Measurements from ENCODE around the gene ZMYND11.
"Not testable (repeated sequence)": the region's sequence is repeated elsewhere in the genome, so short reads cannot be mapped to it uniquely, and the experiment has no call there.

ZMYND11 gene

DNA sequence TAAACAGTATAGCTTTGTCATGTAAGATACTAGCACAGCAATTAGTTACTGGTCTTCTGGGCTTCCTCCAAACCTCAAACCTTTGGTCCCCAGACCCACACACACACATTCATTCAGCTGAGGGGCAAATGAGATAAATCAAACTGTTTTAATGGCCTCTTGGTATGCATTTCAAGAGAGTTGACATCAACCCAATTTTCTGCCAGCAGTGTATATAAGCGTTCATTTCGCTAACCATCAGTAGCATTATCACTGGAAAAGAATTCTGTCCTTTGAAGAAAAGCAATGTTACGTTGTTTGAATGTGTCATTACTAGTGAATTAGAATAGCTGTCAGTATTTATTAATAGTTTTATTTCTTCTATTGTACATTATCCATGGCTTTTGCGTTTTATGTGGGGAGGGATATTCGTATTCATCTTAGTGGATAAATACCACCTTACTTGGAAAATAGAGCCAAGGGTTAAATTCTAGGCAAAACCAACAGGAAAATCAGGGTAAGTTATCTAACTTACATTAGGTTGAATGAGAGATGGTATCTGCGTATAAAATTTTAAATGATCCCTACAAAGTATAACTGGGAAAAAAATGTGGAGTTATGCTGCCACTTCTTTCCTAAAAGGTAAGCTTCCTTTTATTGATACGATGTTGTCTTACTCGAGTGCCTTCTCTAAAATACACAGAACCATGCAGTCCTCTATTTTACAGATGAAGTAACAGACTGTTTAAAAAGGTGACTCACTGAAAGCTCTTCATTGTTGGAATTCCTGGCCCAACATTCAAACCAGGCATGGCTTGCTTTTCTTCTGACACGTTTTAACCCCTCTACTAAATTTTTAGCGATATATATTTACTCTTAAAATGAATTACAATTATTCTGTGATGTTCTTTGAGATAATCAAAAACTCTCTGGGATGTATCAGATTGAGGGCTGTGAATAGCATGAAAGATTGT, 2.0 kb upstream of the ZMYND11 start:
- no peak for DNase-seq (ENCODE audit: low spot score)

DNA sequence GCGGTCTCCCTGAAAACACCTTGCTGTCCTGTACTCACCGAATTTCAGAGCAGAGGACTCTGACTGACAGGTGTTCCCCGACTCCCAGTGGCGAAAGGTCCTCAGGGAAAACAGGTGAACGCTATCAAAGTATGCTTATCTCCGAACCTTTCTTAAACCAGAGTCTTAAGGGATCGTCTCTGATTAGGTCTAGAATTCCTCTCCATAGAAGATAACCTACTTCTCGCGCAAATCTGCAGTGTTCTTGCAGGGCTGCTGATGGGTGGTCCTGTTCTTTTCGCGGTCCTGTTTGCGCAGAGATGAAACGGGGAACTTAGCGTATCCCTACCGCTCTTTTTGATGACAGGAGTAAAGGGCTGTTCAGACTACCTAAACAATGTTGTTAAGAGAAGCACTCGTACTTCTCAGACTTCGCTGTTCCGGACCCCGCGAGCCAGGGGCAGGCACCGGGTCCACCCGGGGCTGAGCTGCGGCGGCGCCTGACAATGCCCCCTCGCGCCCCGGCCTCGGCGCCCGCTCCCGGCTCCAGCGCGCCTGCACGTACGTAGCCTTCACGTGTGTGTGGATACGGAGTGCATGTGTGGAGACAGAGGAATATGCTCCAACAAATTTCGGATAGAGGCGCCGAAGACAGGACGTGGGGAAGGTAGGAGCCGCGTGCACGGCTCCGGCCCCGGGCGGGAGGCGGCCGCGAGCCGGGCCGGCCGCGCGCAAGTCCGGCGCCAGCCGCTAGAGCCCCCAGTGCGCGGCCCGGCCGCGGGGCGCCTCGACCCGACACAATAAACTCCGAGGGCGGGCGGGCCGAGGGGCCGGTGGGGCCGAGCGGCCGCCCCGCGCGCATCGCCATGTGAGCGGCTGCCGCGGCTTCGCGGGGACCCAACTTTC, 766 bp upstream of the ZMYND11 start:
- peak; percentile 13 for DNase-seq (ENCODE audit: low spot score)

DNA sequence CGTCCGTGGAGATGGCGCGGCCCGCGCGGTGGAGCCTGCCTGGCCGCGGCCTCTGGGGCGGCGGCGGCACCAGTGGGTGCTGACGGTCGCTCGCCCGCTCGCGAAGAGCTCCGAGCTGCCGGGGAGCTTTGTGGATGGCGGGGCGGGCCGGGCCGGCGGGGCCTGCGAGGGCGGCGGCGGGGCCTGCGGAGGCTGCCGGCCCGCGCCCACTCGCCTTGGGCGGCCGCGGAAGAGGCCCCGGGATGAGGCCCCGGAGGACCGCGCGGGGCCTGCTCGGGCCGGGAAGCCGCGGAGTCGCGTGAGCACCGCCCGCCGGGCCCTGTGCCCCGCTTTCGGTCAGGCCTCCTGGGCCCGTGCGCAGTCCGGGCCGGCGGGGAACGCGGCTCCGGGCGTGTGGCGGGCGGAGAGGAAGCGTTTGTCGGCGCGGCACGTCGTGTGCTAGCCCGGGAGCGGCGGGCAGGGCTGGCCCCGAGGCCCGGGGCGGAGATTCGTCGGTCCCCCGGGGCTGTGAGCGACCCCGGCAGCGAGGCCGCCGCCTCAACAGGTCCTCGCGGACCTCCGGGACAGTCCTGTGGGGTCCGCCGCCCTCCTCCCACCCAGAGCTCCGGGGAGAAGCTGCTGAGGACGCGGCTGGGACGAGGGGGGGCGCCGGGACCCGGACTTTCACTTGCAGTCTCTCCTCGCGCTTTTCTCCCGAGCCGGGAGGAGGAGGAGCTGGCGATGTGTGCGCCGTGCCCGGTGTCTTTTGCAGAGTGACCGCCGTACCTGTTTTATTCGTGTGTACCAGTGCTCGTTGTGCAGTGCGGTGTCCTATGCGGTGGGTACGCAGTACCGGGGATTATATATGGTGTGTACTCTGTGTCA, 578 bp downstream of the ZMYND11 start:
- peak; percentile 52 for DNase-seq (ENCODE audit: low spot score)

DNA sequence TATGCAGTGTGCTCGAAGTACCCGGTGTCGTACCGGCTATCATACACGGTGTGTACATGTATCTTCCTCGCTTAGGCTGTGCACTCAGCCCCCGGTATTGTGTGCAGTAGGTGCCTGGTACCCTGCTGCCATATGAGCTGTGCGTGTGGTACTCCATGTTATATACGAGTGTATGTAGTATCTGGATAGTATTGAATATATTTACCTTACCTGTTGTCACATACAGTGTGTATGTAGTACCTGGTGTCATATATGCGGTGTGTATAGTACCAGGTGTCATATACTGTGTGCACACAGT, 1.2 kb downstream of the ZMYND11 start:
- no peak for DNase-seq (ENCODE audit: low spot score)

DNA sequence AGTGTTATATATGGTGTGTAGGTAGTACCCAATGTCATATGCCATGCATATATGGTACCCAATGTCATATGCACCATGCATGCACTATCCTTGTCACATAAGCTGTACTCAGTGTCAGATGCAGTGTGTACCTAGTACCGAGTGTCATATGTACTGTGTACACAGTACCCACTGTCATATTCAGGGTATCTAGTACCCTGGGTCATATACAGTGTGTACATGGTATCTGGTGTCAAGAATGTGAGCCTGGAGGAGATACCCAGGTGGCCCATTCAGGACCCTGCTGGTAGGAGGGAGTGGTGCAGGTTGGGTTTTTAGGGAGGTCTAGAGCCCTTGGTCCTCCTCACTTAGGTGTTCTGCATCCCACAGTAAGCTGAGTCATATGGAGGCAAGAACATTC, 1.8 kb downstream of the ZMYND11 start:
- DNase-seq (ENCODE audit: low spot score) = peak; percentile 48

DNA sequence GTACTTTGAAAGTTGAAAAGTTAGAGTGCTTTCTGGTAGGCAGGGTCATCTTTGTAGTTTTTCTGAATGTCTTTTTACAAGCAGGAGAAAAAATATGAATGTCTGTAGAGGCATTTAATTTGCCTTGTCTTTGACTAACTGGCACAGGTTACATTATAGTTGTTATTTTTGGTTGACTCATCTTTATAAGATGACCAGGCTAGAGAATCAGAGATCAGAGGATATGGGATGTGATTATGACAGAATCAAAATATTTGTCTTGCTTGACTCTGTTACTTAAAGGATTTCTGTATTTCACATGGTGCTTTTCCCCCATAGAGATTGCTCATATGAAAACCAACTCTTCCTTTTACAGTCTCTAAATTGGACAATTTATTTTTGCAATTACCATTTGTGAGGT, 2.4 kb downstream of the ZMYND11 start:
- DNase-seq (ENCODE audit: low spot score) = no peak

DNA sequence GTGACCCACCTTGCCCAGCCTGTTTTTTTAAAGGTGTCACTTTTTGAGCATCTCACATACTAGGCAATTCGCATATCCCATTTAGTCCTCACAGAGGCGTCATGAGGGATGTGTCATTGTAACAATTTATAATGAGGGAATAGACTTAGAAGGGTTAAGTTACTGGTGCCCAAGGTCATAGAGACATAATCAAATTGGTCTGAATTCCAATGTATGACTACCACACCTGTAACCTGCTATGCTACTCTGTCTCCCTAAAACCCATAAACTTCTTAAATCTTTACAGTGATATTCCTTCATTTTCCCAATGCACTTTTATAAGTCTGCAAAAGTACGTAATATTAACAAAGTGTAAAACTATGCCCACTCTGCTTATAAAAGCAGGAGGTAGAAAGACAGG, 7.1 kb downstream of the ZMYND11 start:
- DNase-seq (ENCODE audit: low spot score) = no peak

DNA sequence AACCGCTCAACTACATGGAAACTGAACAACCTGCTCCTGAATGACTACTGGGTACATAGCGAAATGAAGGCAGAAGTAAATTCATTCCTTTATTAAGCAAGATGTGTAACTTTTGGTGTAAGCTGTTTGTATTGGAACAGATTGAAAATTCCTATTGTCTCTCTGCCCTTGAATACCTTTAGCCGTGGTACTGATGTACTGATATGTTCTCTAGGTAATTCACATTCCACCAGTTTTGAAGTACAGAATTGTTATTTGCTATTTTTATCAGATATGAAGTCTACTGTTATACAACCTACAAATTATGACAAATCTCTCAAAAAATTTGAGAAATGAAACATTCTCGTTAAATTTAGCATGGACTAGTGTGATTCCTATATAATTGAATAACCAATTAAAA, 17.7 kb downstream of the ZMYND11 start:
- DNase-seq (ENCODE audit: low spot score) = no peak

DNA sequence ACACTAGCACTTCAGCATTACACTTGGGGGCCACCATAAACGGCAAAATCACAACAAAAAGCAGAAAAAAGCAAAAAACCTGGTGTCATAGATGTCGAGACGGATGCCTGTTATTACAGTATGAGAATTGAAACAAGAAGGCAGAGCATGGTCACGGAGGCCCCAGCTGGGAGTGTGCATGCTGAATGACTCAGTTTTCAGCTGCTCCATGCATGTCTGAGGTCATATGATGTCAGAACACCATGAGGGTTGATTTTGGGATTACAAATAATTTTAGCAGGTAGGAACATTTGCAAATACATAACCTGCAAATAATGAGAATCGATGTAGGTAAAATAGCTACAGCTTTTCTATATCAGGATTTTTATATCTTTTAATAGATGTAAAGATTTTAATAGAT, 19.1 kb downstream of the ZMYND11 start:
- DNase-seq (ENCODE audit: low spot score) = no peak

DNA sequence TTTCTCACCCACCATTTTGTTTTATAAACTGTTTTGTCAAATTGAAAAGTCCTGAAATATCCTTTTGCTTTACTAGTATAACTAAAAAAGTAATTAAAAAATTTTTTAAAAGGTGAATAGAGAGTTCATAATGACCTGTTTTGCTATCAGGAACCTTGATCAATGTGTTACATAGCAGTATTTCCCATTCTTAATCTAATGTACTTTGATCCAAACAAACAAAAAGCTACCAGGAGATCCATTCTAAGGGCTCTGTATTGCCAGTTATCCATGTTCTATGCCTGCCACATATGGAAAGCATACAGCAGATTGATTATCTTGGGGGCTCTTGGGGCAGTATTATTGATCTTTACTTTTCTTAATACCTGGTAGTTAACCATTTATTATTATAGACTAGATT, 32.1 kb downstream of the ZMYND11 start:
- DNase-seq (ENCODE audit: low spot score) = no peak

DNA sequence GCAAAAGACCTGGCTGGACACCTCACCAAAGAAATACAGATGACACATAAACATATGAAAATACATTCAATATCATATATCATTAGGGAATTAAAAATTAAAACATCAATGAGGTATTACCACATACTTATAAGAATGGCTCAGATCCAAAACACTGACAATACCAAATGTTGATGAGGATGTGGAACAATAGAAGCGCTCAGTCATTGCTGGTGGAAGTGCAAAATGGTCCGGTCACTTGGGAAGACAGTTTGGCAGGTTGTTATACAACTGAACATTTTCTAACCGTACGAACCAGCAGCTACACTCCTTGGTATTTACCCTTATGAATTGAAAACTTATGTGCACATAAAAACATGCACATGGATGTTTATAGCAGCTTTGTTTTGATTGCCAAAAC, 38.5 kb downstream of the ZMYND11 start:
- no peak for DNase-seq (ENCODE audit: low spot score)

DNA sequence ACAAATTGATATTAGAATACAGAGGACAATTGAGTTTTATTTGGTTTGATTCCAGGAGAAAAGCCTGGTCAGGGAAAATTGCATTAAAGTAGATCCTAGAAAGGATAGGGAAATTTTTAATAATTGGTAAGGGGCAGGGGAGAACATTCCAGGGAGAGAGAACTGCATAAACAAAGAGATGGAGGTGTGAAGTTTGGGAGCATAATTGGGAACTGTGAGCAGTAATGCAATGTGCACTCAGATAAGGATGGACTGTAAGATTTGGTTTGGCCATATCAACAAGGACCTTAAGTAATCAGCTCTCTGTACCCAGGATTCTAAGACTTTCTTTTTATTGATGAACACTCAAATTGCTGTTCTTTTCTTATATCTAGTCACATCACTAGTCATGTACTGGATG, 41.4 kb downstream of the ZMYND11 start:
- DNase-seq (ENCODE audit: low spot score) = no peak

DNA sequence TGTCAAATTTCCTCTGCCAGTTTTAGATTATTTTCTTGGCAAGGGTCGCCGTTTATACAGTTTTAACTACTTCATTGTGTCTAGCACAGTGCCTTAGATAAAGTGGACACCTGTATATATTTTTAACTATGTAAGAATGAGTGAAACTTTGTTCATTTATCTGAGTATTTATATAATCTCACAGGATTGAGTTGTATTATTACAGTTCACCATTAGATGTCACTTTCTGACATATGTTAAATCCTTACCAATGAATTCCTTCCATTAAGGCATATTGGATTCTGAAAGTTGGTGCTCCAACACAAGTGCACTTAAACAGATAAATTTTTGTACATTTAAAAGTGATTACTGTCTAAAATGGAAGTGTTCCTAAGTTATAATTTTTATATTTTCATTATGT, 43.0 kb downstream of the ZMYND11 start:
- peak; percentile 22 for DNase-seq (ENCODE audit: low spot score)

DNA sequence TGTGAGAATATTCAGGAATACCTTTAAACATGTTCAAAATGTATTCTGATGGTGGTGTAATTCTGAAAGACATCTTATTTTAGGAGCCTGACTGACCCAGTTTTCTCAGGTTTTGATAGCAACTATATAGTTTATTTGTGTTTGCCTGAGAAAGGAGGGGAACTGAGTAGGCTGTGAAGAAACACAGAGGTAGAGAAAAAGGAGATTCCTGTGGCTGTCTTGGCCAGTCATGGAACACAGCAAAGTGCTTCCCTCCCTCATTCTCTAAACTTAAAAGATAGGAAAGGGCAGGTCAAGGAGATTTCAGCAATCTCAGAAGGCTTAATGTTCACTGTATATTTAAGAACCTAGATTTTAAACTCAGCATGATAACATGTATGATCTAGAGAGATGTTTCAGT, 43.5 kb downstream of the ZMYND11 start:
- no peak for DNase-seq (ENCODE audit: low spot score)

DNA sequence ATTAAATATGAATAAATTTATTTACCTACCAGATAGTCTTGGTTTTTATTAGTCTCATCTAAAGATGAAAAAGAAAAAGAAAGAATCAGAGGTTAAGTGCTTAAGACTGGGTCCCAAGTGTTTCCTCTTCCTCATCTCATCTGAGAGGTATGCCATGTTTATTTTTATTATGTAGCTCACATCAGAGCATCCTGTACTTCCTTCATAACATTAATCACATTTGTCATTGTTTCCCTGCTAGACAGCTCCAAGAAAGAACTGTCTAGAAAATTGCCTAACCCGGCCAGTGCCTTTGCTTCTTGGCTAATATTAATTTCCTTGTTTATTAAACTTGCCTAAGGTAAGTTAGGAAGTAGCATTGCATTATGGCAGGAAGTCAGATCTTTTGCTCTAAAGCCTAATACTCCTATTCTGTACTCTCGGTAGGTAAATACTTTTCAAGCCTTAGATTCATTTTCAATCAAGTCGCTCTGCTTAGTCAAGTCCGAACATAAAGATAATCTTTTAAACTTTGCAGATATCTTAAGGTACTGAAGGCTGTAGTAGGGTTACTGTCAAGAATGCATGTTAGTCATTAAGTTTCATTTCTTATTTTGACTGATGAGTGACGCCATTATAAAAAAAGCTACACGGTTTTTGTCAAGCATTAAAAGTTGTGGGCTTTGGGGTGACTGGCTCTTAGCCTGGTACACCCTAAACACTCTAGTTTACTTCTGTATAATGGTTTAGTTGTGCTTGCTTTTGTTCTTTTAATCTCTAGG, 47.4 kb downstream of the ZMYND11 start:
- peak; percentile 75 for DNase-seq (ENCODE audit: low spot score)

DNA sequence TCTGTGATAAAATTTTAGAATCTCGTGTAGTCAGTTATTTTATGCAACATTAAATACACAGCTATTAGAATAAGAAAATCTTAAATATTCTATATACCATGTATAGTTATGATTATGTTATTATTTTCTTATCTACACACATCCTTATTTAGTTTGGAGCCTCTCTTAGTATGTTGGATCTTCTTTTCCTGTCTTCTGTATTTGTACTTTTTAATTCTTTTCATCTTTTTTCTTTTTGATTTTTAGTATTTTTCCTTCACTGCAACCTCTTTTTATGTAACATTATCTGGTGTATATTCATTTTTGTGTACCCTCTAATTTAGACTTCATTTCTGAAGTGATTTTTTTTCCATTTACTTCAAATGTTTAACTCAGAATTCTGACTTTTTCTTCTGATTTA, 48.9 kb downstream of the ZMYND11 start:
- no peak for DNase-seq (ENCODE audit: low spot score)

DNA sequence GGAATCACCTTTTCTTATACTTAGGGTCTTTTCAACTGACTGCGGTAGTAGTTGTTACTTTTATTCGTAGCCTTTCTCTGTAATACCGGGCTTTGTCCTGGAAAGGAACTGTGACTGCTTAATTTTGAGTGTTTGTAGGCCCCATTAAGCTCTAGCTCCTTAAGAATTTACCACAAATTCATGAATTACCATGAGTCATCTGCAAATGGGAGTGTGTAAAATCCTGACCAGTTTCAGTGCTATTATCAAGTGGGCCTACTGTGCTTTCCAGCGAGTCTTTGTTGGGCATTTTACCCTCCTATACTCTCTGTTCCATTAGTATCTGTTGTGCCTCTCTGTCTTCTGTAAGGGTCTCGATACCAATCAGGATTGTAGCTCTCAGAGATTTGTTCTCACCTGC, 49.7 kb downstream of the ZMYND11 start:
- no peak for DNase-seq (ENCODE audit: low spot score)

DNA sequence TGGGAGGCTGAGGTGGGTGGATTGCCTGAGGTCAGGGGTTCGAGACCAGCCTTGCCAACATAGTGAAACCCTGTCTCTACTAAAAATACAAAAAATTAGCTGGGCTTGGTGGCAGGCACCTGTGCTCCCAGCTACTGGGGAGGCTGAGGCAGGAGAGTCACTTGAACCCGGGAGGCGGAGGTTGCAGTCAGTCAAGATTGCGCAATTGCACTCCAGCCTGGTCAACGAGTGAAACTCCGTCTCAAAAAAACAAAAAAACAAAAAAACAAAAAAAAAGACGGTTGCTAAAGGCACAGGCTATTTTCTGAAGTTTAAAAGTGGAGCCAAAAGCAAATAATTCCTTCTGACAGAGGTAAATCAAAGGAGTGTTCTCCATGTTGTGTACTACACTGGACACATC, 50.3 kb downstream of the ZMYND11 start:
- not testable (repeated sequence) for DNase-seq (ENCODE audit: low spot score)

DNA sequence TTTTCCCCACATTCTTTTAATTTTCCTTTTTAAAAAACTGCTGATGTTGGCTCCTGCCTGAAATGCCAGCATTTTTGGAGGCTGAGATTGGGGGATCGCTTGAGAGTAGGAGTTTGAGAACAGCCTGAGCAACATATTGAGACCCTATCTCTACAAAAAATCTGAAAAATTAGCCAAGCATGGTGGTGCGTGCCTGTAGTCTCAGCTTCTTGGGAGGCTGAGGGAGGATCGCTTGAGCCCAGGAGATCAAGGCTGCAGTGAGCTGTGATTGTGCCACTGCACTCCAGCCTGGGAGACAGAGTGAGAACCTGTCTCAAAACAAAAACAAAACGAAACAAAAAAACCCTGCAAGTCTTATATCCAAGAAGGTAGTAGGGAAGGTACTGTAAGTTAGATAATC, 51.7 kb downstream of the ZMYND11 start:
- DNase-seq (ENCODE audit: low spot score) = no peak

DNA sequence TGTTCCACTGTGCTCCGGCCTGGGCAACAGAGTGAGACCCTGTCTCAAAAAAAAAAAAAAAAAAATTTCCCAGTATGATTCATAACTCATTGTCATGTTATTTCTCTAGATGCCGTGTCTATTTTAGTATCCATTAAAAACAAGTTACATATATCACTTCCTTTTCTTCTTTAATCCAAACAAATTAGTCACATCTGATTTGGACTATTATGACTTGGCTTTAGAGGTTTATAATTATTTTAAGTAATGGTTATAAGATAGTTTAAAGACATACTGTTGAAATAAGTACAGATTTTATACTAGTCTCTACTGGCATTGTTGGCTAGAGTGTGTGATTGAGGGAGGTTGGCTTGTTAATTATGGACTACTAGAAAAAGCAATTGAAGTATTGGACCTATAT, 53.3 kb downstream of the ZMYND11 start:
- DNase-seq (ENCODE audit: low spot score) = no peak

DNA sequence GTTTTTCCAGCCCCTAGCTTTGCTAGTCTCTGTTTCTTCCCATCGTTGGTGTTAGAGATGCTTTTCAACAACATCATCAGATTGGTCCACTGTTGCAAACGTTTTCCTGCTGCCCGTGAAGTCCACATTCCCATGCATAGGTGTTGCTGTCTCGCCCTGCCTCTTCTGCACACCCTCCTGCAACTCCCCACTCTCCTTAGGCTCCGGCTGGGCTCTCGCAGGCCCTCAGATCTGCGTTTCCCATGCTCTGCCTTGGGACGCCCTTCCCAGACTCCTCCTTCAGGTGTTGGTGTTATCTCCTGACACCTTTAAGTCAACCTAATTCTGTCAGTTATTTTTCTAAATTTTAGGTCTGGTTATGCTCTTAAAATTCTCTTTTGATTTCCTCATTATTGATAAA, 55.0 kb downstream of the ZMYND11 start:
- DNase-seq (ENCODE audit: low spot score) = no peak
